ENCODE measurements around the gene CEACAM21.

CEACAM21 gene

GRCh38 chr19:41587101-41587837 lies 11.3 kb downstream of the CEACAM21 start:
- no peak for DNase-seq (ENCODE audit: low spot score)

GRCh38 chr19:41587838-41588210 lies 11.9 kb downstream of the CEACAM21 start:
- DNase-seq (ENCODE audit: low spot score), result no peak

- DNase-seq (ENCODE audit: low spot score), result peak; percentile 43
These were observed 12.7 kb downstream of the CEACAM21 start for GRCh38 chr19:41588497-41589209.

GRCh38 chr19:41589371-41589770 lies 13.4 kb downstream of the CEACAM21 start:
- no peak for DNase-seq (ENCODE audit: low spot score)

GRCh38 chr19:41590936-41591335 lies 15.0 kb downstream of the CEACAM21 start:
- no peak for DNase-seq (ENCODE audit: low spot score)

GRCh38 chr19:41591951-41592562 lies 16.1 kb downstream of the CEACAM21 start:
- no peak for DNase-seq (ENCODE audit: low spot score)

GRCh38 chr19:41595258-41595889 lies 19.4 kb downstream of the CEACAM21 start:
- peak; percentile 88 for DNase-seq (ENCODE audit: low spot score)

GRCh38 chr19:41595890-41596280 lies 19.9 kb downstream of the CEACAM21 start:
- no peak for DNase-seq (ENCODE audit: low spot score)

GRCh38 chr19:41597600-41598041 lies 21.7 kb downstream of the CEACAM21 start:
- DNase-seq (ENCODE audit: low spot score), result peak; percentile 91

GRCh38 chr19:41599175-41599966 lies 23.4 kb downstream of the CEACAM21 start:
- DNase-seq (ENCODE audit: low spot score), result no peak

GRCh38 chr19:41601771-41602170 lies 25.8 kb downstream of the CEACAM21 start:
- DNase-seq (ENCODE audit: low spot score), result no peak

GRCh38 chr19:41604831-41605230 lies 28.9 kb downstream of the CEACAM21 start:
- DNase-seq (ENCODE audit: low spot score), result no peak

GRCh38 chr19:41606215-41606837 lies 30.4 kb downstream of the CEACAM21 start:
- no peak for DNase-seq (ENCODE audit: low spot score)

GRCh38 chr19:41607668-41608067 lies 31.7 kb downstream of the CEACAM21 start:
- no peak for DNase-seq (ENCODE audit: low spot score)

GRCh38 chr19:41610789-41611188 lies 34.8 kb downstream of the CEACAM21 start:
- no peak for DNase-seq (ENCODE audit: low spot score)

- no peak for DNase-seq (ENCODE audit: low spot score)
These were observed 36.5 kb downstream of the CEACAM21 start for GRCh38 chr19:41612483-41612882.

GRCh38 chr19:41615207-41615606 lies 39.2 kb downstream of the CEACAM21 start:
- DNase-seq (ENCODE audit: low spot score), result no peak

GRCh38 chr19:41616792-41617621 lies 41.0 kb downstream of the CEACAM21 start:
- DNase-seq (ENCODE audit: low spot score), result peak; percentile 40

GRCh38 chr19:41617941-41618730 lies 42.2 kb downstream of the CEACAM21 start:
- no peak for DNase-seq (ENCODE audit: low spot score)

All from NAMALWA (cell line).